ENCODE data around the gene SLC44A4.
"Not testable (repeated sequence)": the region's sequence is repeated elsewhere in the genome, so short reads cannot be mapped to it uniquely, and the experiment has no call there.

The SLC44A4 gene

GRCh38 chr6:31851980-31852718 is 26.6 kb downstream of the SLC44A4 start:
- not testable (repeated sequence) for DNase-seq

- no peak for DNase-seq
Observed at GRCh38 chr6:31851485-31851832, 27.3 kb downstream of the SLC44A4 start.

- no peak for DNase-seq
Observed at GRCh38 chr6:31850765-31851484, 27.9 kb downstream of the SLC44A4 start.

- no peak for DNase-seq
Observed at GRCh38 chr6:31847276-31847978, 31.4 kb downstream of the SLC44A4 start.

GRCh38 chr6:31844507-31844906 is 34.3 kb downstream of the SLC44A4 start:
- no peak for DNase-seq

GRCh38 chr6:31842053-31842452 is 36.7 kb downstream of the SLC44A4 start:
- DNase-seq, result no peak

- not testable (repeated sequence) for DNase-seq
Observed at GRCh38 chr6:31839779-31840126, 39.0 kb downstream of the SLC44A4 start.

DNA sequence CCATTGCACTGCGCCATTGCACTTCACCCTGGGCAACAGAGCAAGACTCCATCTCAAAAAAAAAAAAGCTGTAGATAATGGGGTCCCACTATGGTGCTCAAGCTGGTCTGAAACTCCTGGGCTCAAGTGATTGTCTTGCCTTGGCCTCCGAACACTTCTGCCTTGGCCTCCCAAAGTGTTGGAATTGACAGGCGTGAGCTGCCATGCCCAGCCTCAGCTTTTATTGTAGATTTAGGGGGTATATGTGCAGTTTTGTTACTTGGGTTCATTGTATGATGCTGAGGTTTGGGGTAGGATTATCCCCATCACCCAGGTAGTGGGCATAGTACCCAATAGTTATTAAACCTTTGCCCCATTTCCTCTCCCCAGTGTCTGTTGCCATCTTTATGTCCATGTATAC is 39.8 kb downstream of the SLC44A4 start:
- no peak for DNase-seq

DNA sequence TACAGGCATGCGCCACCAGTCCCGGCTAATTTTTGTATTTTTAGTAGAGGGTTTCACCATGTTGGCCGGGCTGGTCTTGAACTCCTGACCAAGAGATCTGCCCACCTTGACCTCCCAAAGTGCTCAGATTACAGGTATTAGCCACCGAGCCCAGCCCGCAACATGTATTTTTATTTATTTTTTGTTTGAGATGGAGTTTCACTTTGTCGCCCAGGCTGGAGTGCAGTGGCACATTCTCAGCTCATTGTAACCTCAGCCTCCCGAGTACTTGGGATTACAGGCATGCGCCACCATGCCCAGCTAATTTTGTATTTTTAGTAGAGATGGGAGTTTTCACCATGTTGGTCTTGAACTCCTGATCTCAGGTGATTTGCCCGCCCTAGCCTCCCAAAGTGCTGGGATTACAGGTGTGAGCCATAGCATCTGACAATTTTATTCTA is 40.7 kb downstream of the SLC44A4 start:
- DNase-seq, result not testable (repeated sequence)

GRCh38 chr6:31837369-31838113 is 41.3 kb downstream of the SLC44A4 start:
- DNase-seq, result no peak

DNA sequence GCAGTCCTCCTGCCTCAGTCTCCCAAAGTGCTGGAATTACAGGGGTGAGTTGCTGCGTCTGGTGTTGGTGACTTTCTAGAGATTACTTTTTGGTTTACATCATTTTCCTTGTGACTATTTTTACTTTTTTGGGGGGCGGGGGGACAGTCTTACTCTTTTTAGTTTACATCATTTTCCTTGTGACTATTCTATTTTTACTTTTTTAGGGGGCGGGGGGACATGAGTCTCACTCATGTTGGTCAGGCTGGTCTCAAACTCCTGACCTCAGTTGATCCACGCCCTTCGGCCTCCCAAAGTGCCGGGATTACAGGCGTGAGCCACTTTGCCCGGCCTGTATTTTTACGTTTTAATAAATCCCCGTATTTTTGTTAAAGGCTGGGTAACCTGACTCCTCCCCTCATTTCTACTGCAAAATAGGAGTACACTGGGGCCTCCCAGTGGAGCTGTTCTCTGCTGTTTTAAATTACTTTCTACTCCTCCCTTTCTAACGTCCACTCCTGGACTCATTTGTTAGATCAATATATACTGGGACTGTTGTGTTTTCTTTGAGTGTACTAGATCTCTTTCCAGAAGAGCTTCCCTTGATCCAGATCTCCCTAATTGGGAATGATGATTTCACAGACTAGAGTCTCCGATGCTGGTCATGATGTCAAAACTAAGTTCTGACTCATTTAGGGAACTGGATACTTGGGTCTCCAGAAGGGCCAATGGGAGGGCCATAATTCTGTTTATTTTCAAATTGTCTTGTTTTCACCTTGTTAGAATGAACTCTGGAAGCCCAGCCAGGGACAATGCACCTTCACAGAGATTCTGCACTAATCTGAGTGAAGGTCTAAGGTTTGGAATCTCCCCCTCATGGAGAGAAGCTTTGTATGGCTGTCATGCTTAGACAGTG is 42.1 kb downstream of the SLC44A4 start:
- DNase-seq, result no peak

DNA sequence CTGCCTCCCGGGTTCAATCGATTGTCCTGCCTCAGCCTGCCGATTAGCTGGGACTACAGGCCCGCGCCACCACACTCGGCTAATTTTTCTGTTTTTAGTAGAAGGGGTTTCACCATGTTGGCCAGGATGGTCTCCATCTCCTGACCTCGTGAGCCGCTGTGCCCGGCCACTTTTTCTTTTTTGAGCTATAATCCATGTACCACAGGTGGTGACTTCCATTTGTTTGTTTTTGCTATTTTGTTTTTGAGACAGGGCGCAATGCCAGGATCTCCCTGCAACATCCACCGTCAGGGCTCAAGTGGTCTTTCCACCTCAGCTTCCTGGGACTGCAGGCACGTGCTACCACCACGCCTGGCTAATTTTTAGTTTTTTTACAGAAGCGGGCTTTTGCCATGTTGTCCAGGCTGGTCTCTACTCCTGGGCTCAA is 42.7 kb downstream of the SLC44A4 start:
- no peak for DNase-seq

GRCh38 chr6:31834367-31835250 is 44.2 kb downstream of the SLC44A4 start:
- peak; percentile 87 for DNase-seq

DNA sequence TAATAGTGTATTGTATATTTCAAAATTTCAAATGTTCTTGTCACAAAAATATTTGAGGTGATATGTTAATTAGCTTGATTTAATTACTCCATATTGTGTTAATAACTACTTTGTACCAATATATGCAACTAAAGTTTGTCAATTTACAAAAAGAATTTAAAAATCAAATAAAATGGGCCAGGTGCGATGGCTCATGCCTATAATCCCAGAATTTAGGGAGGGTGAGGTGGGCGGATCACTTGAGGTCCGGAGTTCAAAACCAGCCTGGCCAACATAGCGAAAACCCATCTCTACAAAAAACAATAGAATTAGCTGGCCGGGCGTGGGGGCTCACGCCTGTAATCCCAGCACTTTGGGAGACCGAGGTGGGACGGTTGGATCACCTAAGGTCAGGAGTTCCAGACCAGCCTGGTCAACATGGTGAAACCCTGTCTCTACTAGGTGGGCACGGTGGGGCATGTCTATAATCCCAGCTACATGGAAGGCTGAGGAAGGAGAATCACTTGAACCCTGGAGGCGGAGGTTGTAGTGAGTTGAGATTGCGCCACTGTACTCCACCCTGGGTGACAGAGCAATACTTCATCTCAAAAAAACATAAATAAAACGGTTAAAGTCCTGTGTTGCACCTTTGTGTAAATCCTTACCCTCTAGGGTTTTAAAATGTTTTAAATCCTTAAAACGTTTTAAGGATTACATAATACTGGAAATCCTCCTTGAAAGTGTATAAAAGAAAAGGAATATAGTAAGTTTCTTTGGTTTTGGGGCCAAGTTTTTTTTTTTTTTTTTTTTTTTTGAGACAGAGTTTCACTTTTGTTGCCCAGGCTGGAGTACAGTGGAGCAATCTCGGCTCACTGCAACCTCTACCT is 47.2 kb downstream of the SLC44A4 start:
- no peak for DNase-seq

GRCh38 chr6:31830886-31831335 is 47.9 kb downstream of the SLC44A4 start:
- no peak for DNase-seq

DNA sequence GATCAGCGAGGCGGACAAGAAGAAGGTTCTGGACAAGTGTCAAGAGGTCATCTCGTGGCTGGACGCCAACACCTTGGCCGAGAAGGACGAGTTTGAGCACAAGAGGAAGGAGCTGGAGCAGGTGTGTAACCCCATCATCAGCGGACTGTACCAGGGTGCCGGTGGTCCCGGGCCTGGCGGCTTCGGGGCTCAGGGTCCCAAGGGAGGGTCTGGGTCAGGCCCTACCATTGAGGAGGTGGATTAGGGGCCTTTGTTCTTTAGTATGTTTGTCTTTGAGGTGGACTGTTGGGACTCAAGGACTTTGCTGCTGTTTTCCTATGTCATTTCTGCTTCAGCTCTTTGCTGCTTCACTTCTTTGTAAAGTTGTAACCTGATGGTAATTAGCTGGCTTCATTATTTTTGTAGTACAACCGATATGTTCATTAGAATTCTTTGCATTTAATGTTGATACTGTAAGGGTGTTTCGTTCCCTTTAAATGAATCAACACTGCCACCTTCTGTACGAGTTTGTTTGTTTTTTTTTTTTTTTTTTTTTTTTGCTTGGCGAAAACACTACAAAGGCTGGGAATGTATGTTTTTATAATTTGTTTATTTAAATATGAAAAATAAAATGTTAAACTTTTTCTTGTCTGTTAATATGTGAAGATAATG is 49.0 kb downstream of the SLC44A4 start:
- no peak for DNase-seq

- peak; percentile 99 for DNase-seq
Observed at GRCh38 chr6:31827286-31828079, 51.3 kb downstream of the SLC44A4 start, which contains the start of gene HSPA1B. Gene HSPA1B, plus strand, starts transcription at chr6:31827738. Its CDS starts 213 bp downstream, at chr6:31827951.

DNA sequence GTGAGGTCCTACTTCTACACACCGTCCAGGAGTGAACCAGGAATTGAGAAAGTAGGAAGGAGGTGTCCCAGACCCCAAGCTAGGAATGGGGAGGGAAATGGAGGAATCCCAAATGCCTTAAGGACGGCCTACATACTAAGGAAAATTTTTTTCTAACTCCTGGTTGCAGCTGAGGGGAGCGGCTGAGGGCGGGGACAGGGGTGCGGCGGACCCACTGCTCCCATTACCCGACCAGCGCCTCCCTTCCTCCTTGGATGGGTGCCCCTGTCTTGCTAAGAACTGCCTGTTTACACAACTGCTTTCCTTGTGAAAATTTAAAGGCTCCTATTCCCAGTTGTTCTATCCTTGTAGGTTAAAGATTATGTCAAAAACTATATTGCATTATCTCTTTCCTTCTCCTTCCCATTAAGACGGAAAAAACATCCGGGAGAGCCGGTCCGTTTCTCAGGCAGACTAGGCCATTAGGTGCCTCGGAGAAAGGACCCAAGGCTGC is 52.0 kb downstream of the SLC44A4 start:
- DNase-seq, result peak; percentile 62

Measured in activated CD4-positive, alpha-beta T cell treated with anti-CD3 and anti-CD28 coated beads, Interleukin-2, amount 50 U/mL, for 16 hours (primary cell).